GM12892 (cell line): ENCODE data around the gene ADAMTS2.

Experiments used
- POLR2A ChIP-seq: IDR thresholded peaks from 2 replicates; pipeline ENCODE4 v1.6.1; 2011; ENCODE audit warnings: low read depth, low read length, control low read depth
- POLR2AphosphoS5 ChIP-seq: IDR thresholded peaks from 2 replicates; pipeline ENCODE4 v1.6.1; 2011; ENCODE audit warnings: low read depth, low read length, control low read depth
- TAF1 ChIP-seq: IDR thresholded peaks from 2 replicates; pipeline ENCODE4 v1.6.1; 2011; ENCODE audit warnings: low read depth, mild to moderate bottlenecking, control low read depth, low read length, borderline replicate concordance

DNA sequence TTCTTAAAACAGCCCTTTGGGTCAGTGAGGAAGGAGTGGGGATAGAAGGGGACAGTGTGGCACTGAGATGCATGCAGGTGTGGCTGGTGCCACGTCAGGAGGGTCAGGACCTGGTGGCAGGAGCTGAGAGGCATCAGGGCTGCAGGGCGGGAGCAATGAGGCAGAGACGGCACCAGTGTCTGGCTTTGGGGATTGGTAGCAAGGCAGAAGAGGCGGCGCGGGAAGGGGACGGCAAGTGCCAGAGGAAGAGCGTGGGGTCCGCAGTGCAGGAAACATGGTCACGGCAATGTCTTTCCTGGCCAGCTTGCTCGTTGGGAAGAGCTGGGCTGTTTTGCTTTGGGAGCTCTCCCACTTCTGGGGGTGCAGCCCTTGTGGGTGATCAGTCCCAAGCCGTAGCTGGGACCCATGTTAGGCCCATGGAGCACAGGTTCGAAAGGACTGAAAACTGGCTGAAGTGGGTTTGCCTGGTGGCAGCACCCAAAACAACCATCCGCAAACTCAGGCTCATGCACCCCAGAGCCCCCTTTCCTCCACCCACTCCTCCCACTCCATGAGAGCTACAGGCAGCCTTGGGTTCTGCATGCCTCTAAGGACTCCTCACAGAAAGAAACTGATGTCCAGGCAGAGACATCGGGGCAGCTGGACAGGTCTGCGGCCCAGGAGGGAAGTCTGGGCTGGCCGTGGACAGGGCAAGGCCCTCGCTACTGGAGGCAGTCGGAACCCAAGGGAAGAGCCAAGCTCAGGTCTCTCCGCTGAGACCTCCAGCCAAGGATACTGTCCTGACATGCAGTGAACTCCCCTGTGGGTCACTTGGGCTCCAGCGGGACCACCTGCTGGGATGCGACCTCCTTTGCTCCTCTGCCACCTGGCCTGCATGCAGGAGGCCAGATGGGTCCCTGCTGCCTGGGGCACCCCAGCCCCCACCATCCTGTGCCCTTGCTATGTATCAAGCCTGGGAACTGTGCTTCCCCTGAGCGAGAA lies 180.6 kb downstream of the ADAMTS2 start:
- TF ChIP-seq POLR2AphosphoS5 (no peak), POLR2A (no peak), TAF1 (no peak)
